Right cardiac atrium (tissue), 5 donors: Measurements from ENCODE around the gene TMEM63A. TPM values are rescaled to one million over a fixed set of nuclear protein-coding genes. Genes with fewer than 3 reads are reported as not detected.
"Not testable (repeated sequence)": the region's sequence is repeated elsewhere in the genome, so short reads cannot be mapped to it uniquely, and the experiment has no call there.

ENCODE experiments used
- ATAC-seq, 2 donors: fragments of 200-7000 bp; cut with Tn5 transposase; one replicate each; pipeline versions ENCODE4 v1.8.0 to v1.9.1; 2020; ENCODE audit warnings: moderate library complexity in 2 of 2, mild to moderate bottlenecking in 1 of 2
- DNase-seq, 3 donors: peaks; one replicate each; pipeline ENCODE4 v3.0.0-alpha.2; 2020
- H3K27ac ChIP-seq: one replicate; pipeline ENCODE4 v1.5.1; 2013; ENCODE audit warnings: mild to moderate bottlenecking, low read length, control low read depth, moderate library complexity
- H3K27me3 ChIP-seq: one replicate; pipeline ENCODE4 v1.6.1; 2013; ENCODE audit not compliant: control insufficient read depth, insufficient read depth
- H3K4me1 ChIP-seq: one replicate; pipeline ENCODE4 v1.6.1; 2013; ENCODE audit warnings: low read length; ENCODE audit not compliant: control insufficient read depth, insufficient read depth
- H3K4me3 ChIP-seq: one replicate; pipeline ENCODE4 v1.5.1; 2013; ENCODE audit warnings: low read length, control low read depth
- H3K9me3 ChIP-seq: one replicate; pipeline ENCODE4 v1.6.1; 2013; ENCODE audit warnings: low read length; ENCODE audit not compliant: control insufficient read depth
- WGBS: extraction: QIAGEN DNeasy Blood & Tissue Kit; methylation state at CpG from one replicate; pipeline ENCODE4 v1.1.7; 2013; 5-methylcytosine and 5-hydroxymethylcytosine counted together
- intact Hi-C, 4 donors: fragments of 100-400 bp; cut with DNase I; formaldehyde crosslinking; loops; one replicate each; pipeline versions ENCODE4 v1.11.0 to v1.14.0; 2022 to 2023
- microRNA-seq, 2 donors: library from miRNA; unstranded; fragments of <30 nt; microRNA quantifications; one replicate each; pipeline ENCODE4 v1.2.0, GENCODE V29; 2020 to 2021
- polyA plus RNA-seq: library from polyadenylated mRNA; stranded (reverse); fragments of 200-250 nt; gene quantifications from one replicate; pipeline ENCODE4 v1.2.3, GENCODE V29; 2013
- total RNA-seq, 4 donors: library from RNA; stranded (reverse); fragmentation: NEBNext Ultra II Directional; extraction: Animal tissue kit (Norgen Biotek cat#: 25700); gene quantifications; one replicate each; pipeline ENCODE4 v1.2.1, GENCODE V29; 2021
- donor health status: healthy with polysubstance abuse.
- donor health status: DM: no; HTN: yes; CAD: no.
- donor health status: DM: no; HTN: no; CAD: no.
- donor health status: DM: no; HTN: yes; CAD: no; lungs with severe emphysema.
- donor health status: DM: yes; HTN: yes; CAD: no.

The TMEM63A gene
- total and polyA plus RNA-seq, 5 donors = 29.3 to 44.4 (median 33.9) TPM

- Histone ChIP-seq H3K4me3 (peak within 1 kb of the TSS; percentile 87), H3K9me3 (no peaks in the 10 kb centered on the region), H3K27me3 (no peaks in the 10 kb centered on the region), H3K27ac (peak within 1 kb of the TSS; percentile 33), H3K4me1 (peaks cover 17% of the 10 kb centered on the region)
- ATAC-seq (peak; percentile 87 to 91), DNase-seq (peak; percentile 93 to 97 (median 97))
- intact Hi-C loops = no loop called here
- WGBS = under 1% methylated on average over 80 of the region's 80 CpGs
Measured at GRCh38 chr1:225809842-225810578, 72.2 kb downstream of the TMEM63A start, which contains the start of gene EPHX1. EPHX1 (plus strand) TSS chr1:225810124; CDS start chr1:225828730, 18,606 bp downstream.

- H3K27ac ChIP-seq = no peak overlapping the region
- peaks cover 8% of the 10 kb centered on the region for H3K4me1 ChIP-seq
- no peaks in the 10 kb centered on the region for H3K27me3 ChIP-seq
- DNase-seq (no peak), ATAC-seq (no peak)
- no peak overlapping the region for H3K4me3 ChIP-seq
- H3K9me3 ChIP-seq = no peaks in the 10 kb centered on the region
- intact Hi-C loops = no loop called here
- WGBS = 91% methylated on average over 5 of the region's 5 CpGs
Measured at GRCh38 chr1:225808136-225808535, 74.0 kb downstream of the TMEM63A start.

- WGBS = 94% methylated on average over 3 of the region's 3 CpGs
- ATAC-seq, H3K4me1 ChIP-seq, DNase-seq, H3K9me3 ChIP-seq, H3K27me3 ChIP-seq, intact Hi-C loops, H3K4me3 ChIP-seq, H3K27ac ChIP-seq: not testable (repeated sequence)
Measured at GRCh38 chr1:225806736-225807135, 75.4 kb downstream of the TMEM63A start.

- ATAC-seq (no peak), DNase-seq (no peak)
- H3K27me3 ChIP-seq = no peaks in the 10 kb centered on the region
- no peaks in the 10 kb centered on the region for H3K4me1 ChIP-seq
- intact Hi-C loops = no loop called here
- H3K4me3 ChIP-seq = no peak overlapping the region
- 96% methylated on average over 1 of the region's 1 CpG for WGBS
- H3K27ac ChIP-seq = no peak overlapping the region
- no peaks in the 10 kb centered on the region for H3K9me3 ChIP-seq
Measured at GRCh38 chr1:225806249-225806648, 75.9 kb downstream of the TMEM63A start.

- intact Hi-C loops = not testable (repeated sequence)
- 95% methylated on average over 7 of the region's 7 CpGs for WGBS
Measured at GRCh38 chr1:225801146-225801545, 81.0 kb downstream of the TMEM63A start.

GRCh38 chr1:225796097-225796496 is 86.1 kb downstream of the TMEM63A start:
- H3K27ac ChIP-seq, H3K4me3 ChIP-seq, H3K4me1 ChIP-seq, DNase-seq, H3K9me3 ChIP-seq, ATAC-seq, H3K27me3 ChIP-seq: not testable (repeated sequence)
- intact Hi-C loops = loop anchor here in 1 of 4 donors (10.0 kb wide), 1 partner anchor 109 kb away; no protein-coding TSS in a partner anchor
- 97% methylated on average over 18 of the region's 18 CpGs for WGBS

More at GRCh38 chr1:225801146-225801545, 81.0 kb downstream of the TMEM63A start:
- not testable (repeated sequence) for H3K27ac ChIP-seq, H3K27me3 ChIP-seq, H3K4me3 ChIP-seq, H3K4me1 ChIP-seq, H3K9me3 ChIP-seq, ATAC-seq
- peak in 1 of 3 donors; percentile 25 for DNase-seq

Small RNAs within 50 kb of the gene (microRNA-seq; reads per million reads assigned to microRNA genes)
- gene MIR6741 = 0 reads per million in 2 donors

Other genes starting within 250 kb of the TMEM63A start
- 100 to 1,000 TPM in 3 of 4 donors, 10 to 100 TPM in 1; 99.0 to 132 (median 115) TPM for gene ENAH, start 229.3 kb downstream of the TMEM63A start, total RNA-seq
- gene ENAH, start 229.3 kb downstream of the TMEM63A start, polyA plus RNA-seq = 29.8 TPM
- 100 to 1,000 TPM; 193 to 245 (median 219) TPM for gene SRP9, start 104.6 kb downstream of the TMEM63A start, total RNA-seq
- gene SRP9, start 104.6 kb downstream of the TMEM63A start, polyA plus RNA-seq = 259 TPM
- 10 to 100 TPM; 47.3 to 65.0 (median 56.8) TPM for gene EPHX1, start 72.3 kb downstream of the TMEM63A start, total RNA-seq
- gene EPHX1, start 72.3 kb downstream of the TMEM63A start, polyA plus RNA-seq = 54.0 TPM
- under 1 TPM; 0.24 to 0.54 (median 0.49) TPM for gene LEFTY1, start 6.8 kb upstream of the TMEM63A start, total RNA-seq
- 0.11 TPM for gene LEFTY1, start 6.8 kb upstream of the TMEM63A start, polyA plus RNA-seq
- 10 to 100 TPM; 57.4 to 72.0 (median 62.3) TPM for gene PYCR2, start 41.9 kb upstream of the TMEM63A start, total RNA-seq
- gene PYCR2, start 41.9 kb upstream of the TMEM63A start, polyA plus RNA-seq = 76.9 TPM
- 1 to 10 TPM in 3 of 4 donors, under 1 TPM in 1; 0.60 to 2.1 (median 1.1) TPM for gene LEFTY2, start 58.8 kb upstream of the TMEM63A start, total RNA-seq
- 0.59 TPM for gene LEFTY2, start 58.8 kb upstream of the TMEM63A start, polyA plus RNA-seq
- 10 to 100 TPM; 12.2 to 18.3 (median 12.7) TPM for gene SDE2, start 117.0 kb upstream of the TMEM63A start, total RNA-seq
- 9.4 TPM for gene SDE2, start 117.0 kb upstream of the TMEM63A start, polyA plus RNA-seq
- gene H3-3A, start 180.3 kb upstream of the TMEM63A start, total RNA-seq = 100 to 1,000 TPM; 304 to 344 (median 328) TPM
- gene H3-3A, start 180.3 kb upstream of the TMEM63A start, polyA plus RNA-seq = 557 TPM